Activated CD8-positive, alpha-beta memory T cell treated with anti-CD3 and anti-CD28 coated beads, Interleukin-2, amount 10 ng/mL, durations not matched to agents 7 days and 5 days (primary cell): ENCODE data around the gene SCFD2. TPM values are rescaled to one million over a fixed set of nuclear protein-coding genes. Genes with fewer than 3 reads are reported as not detected.
"Not testable (repeated sequence)": the region's sequence is repeated elsewhere in the genome, so short reads cannot be mapped to it uniquely, and the experiment has no call there.

Experiments
- ATAC-seq: fragments of 150-1000 bp; cut with Tn5 transposase; one replicate; pipeline ENCODE4 v1.10.0; 2021; ENCODE audit warnings: moderate library complexity
- CTCF ChIA-PET: fragments of 350-600 bp; sonication (Branson Sonifier 250); formaldehyde crosslinking; loops from one replicate; lab custom pipeline; 2021; ENCODE audit warnings: antibody characterized with exemption; lab: Charles Lee
- DNase-seq: peaks from one replicate; pipeline ENCODE4 v3.0.0-alpha.2; 2020
- H3K27ac Mint-ChIP-seq: one replicate; pipeline ENCODE4 v1.8.0; 2021; ENCODE audit warnings: mild to moderate bottlenecking, mixed read lengths
- H3K27me3 Mint-ChIP-seq: one replicate; pipeline ENCODE4 v1.8.0; 2021; ENCODE audit warnings: mixed read lengths
- H3K36me3 Mint-ChIP-seq: one replicate; pipeline ENCODE4 v1.8.0; 2021; ENCODE audit warnings: mild to moderate bottlenecking, mixed read lengths
- H3K4me1 Mint-ChIP-seq: one replicate; pipeline ENCODE4 v1.8.0; 2021; ENCODE audit warnings: mixed read lengths
- H3K4me3 Mint-ChIP-seq: one replicate; pipeline ENCODE4 v1.8.0; 2021; ENCODE audit warnings: mild to moderate bottlenecking, moderate library complexity, mixed read lengths
- H3K9me3 Mint-ChIP-seq: one replicate; pipeline ENCODE4 v1.8.0; 2022; ENCODE audit warnings: low read depth, mixed read lengths
- total RNA-seq, 2 experiments: library from RNA; stranded (reverse); gene quantifications; one replicate each; pipeline ENCODE4 v1.2.3, GENCODE V29; 2021

The SCFD2 gene
- total RNA-seq, 2 experiments from 2014 or later = 28.3 to 30.9 TPM

- Mint-ChIP-seq H3K27ac (no peak overlapping the region), H3K4me1 (peaks cover 3% of the 10 kb centered on the region), H3K27me3 (no peaks in the 10 kb centered on the region), H3K4me3 (no peak overlapping the region), H3K36me3 (peaks cover 4% of the 10 kb centered on the region), H3K9me3 (no peaks in the 10 kb centered on the region)
- CTCF ChIA-PET = no interaction called here
- DNase-seq (no peak), ATAC-seq (no peak)
Observed at GRCh38 chr4:53043055-53043454, 322.8 kb downstream of the SCFD2 start.

- Mint-ChIP-seq H3K27me3 (no peaks in the 10 kb centered on the region), H3K27ac (no peak overlapping the region), H3K4me3 (no peak overlapping the region), H3K36me3 (peaks cover 8% of the 10 kb centered on the region), H3K9me3 (peaks cover 2% of the 10 kb centered on the region), H3K4me1 (peaks cover 3% of the 10 kb centered on the region)
- ATAC-seq = no peak
- DNase-seq = no peak
- CTCF ChIA-PET = no interaction called here
Observed at GRCh38 chr4:53040851-53041250, 325.0 kb downstream of the SCFD2 start.

- CTCF ChIA-PET = no interaction called here
- Mint-ChIP-seq H3K4me3 (no peak overlapping the region), H3K27me3 (no peaks in the 10 kb centered on the region), H3K4me1 (peaks cover 3% of the 10 kb centered on the region), H3K27ac (no peak overlapping the region), H3K9me3 (peaks cover 4% of the 10 kb centered on the region), H3K36me3 (peaks cover 11% of the 10 kb centered on the region)
- no peak for ATAC-seq
- no peak for DNase-seq
Observed at GRCh38 chr4:53040459-53040815, 325.4 kb downstream of the SCFD2 start.

- CTCF ChIA-PET = no interaction called here
- Mint-ChIP-seq H3K4me3 (no peak overlapping the region), H3K27me3 (no peaks in the 10 kb centered on the region), H3K27ac (no peak overlapping the region), H3K4me1 (peaks cover 3% of the 10 kb centered on the region), H3K9me3 (peaks cover 4% of the 10 kb centered on the region), H3K36me3 (peaks cover 15% of the 10 kb centered on the region)
- ATAC-seq (no peak), DNase-seq (no peak)
Observed at GRCh38 chr4:53039741-53040458, 326.0 kb downstream of the SCFD2 start.

- CTCF ChIA-PET = no interaction called here
- Mint-ChIP-seq H3K4me3 (no peak overlapping the region), H3K27ac (no peak overlapping the region), H3K27me3 (no peaks in the 10 kb centered on the region), H3K4me1 (peaks cover 11% of the 10 kb centered on the region), H3K9me3 (peaks cover 9% of the 10 kb centered on the region), H3K36me3 (peaks cover 30% of the 10 kb centered on the region)
- DNase-seq (no peak), ATAC-seq (no peak)
Observed at GRCh38 chr4:53037892-53038291, 328.0 kb downstream of the SCFD2 start.

GRCh38 chr4:53032908-53033307 lies 333.0 kb downstream of the SCFD2 start:
- H3K36me3 Mint-ChIP-seq = peaks cover 39% of the 10 kb centered on the region
- DNase-seq, H3K27ac Mint-ChIP-seq, CTCF ChIA-PET, H3K27me3 Mint-ChIP-seq, H3K4me3 Mint-ChIP-seq, ATAC-seq: not testable (repeated sequence)
- peaks cover 12% of the 10 kb centered on the region for H3K9me3 Mint-ChIP-seq
- H3K4me1 Mint-ChIP-seq = peaks cover 15% of the 10 kb centered on the region

GRCh38 chr4:53026233-53026632 lies 339.6 kb downstream of the SCFD2 start:
- ATAC-seq (no peak), DNase-seq (no peak)
- CTCF ChIA-PET = no interaction called here
- no peaks in the 10 kb centered on the region for H3K4me1 Mint-ChIP-seq
- H3K4me3 Mint-ChIP-seq = no peak overlapping the region
- no peaks in the 10 kb centered on the region for H3K27me3 Mint-ChIP-seq
- no peak overlapping the region for H3K27ac Mint-ChIP-seq
- H3K36me3 Mint-ChIP-seq = peaks cover 7% of the 10 kb centered on the region
- H3K9me3 Mint-ChIP-seq = no peaks in the 10 kb centered on the region

GRCh38 chr4:53023677-53024299 lies 342.1 kb downstream of the SCFD2 start:
- Mint-ChIP-seq H3K27ac (no peak overlapping the region), H3K4me1 (no peaks in the 10 kb centered on the region), H3K36me3 (peaks cover 6% of the 10 kb centered on the region), H3K4me3 (no peak overlapping the region), H3K9me3 (no peaks in the 10 kb centered on the region), H3K27me3 (no peaks in the 10 kb centered on the region)
- CTCF ChIA-PET = no interaction called here
- DNase-seq (no peak), ATAC-seq (no peak)

- DNase-seq (no peak), ATAC-seq (no peak)
- CTCF ChIA-PET = no interaction called here
- no peaks in the 10 kb centered on the region for H3K27me3 Mint-ChIP-seq
- H3K4me3 Mint-ChIP-seq = no peak overlapping the region
- H3K36me3 Mint-ChIP-seq = peaks cover 3% of the 10 kb centered on the region
- H3K27ac Mint-ChIP-seq = no peak overlapping the region
- H3K9me3 Mint-ChIP-seq = no peaks in the 10 kb centered on the region
- no peaks in the 10 kb centered on the region for H3K4me1 Mint-ChIP-seq
Observed at GRCh38 chr4:53022513-53023100, 343.3 kb downstream of the SCFD2 start.

GRCh38 chr4:53021754-53022512 lies 343.9 kb downstream of the SCFD2 start:
- H3K36me3 Mint-ChIP-seq = peaks cover 3% of the 10 kb centered on the region
- H3K27me3 Mint-ChIP-seq = no peaks in the 10 kb centered on the region
- ATAC-seq (no peak), DNase-seq (no peak)
- H3K27ac Mint-ChIP-seq = no peak overlapping the region
- no peaks in the 10 kb centered on the region for H3K9me3 Mint-ChIP-seq
- H3K4me3 Mint-ChIP-seq = no peak overlapping the region
- CTCF ChIA-PET = no interaction called here
- H3K4me1 Mint-ChIP-seq = no peaks in the 10 kb centered on the region

GRCh38 chr4:53019485-53020382 lies 346.1 kb downstream of the SCFD2 start:
- H3K36me3 Mint-ChIP-seq = peaks cover 3% of the 10 kb centered on the region
- no peak overlapping the region for H3K27ac Mint-ChIP-seq
- no peak overlapping the region for H3K4me3 Mint-ChIP-seq
- DNase-seq = no peak
- no peaks in the 10 kb centered on the region for H3K4me1 Mint-ChIP-seq
- CTCF ChIA-PET = no interaction called here
- H3K9me3 Mint-ChIP-seq = no peaks in the 10 kb centered on the region
- ATAC-seq = no peak
- H3K27me3 Mint-ChIP-seq = no peaks in the 10 kb centered on the region

GRCh38 chr4:53018471-53018870 lies 347.4 kb downstream of the SCFD2 start:
- H3K27ac Mint-ChIP-seq = no peak overlapping the region
- CTCF ChIA-PET = no interaction called here
- no peak for DNase-seq
- peaks cover 2% of the 10 kb centered on the region for H3K36me3 Mint-ChIP-seq
- no peaks in the 10 kb centered on the region for H3K27me3 Mint-ChIP-seq
- no peak overlapping the region for H3K4me3 Mint-ChIP-seq
- H3K9me3 Mint-ChIP-seq = no peaks in the 10 kb centered on the region
- no peak for ATAC-seq
- peaks cover 2% of the 10 kb centered on the region for H3K4me1 Mint-ChIP-seq
